ENCODE results near the gene MAML2. TPM values are rescaled to one million over a fixed set of nuclear protein-coding genes. Genes with fewer than 3 reads are reported as not detected.

MAML2 gene
- total RNA-seq, 1 donor from 2014 or later = 4.4 TPM

- DNase-seq (ENCODE audit: low read depth in 2 of 2) = no peak
These were observed 357.7 kb downstream of the MAML2 start for GRCh38 chr11:95985174-95985808.

DNA sequence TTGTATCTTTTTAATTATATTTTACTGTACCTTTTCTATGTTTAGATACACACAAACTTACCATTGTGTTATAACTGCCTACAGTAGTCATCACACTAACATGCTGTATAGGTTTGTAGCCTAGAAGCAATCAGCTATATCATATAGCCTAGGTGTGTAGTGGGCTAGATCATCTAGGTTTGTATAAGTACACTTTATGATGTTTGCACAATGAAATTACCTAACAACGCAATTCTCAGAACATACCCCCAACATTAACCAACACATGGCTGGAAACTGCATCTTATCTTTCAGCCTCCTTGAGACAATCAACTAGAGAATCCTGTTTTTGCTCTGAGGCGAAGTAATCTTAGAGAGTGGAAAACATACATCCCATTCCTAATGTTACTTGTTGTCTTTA lies 358.9 kb downstream of the MAML2 start:
- DNase-seq (ENCODE audit: low read depth in 2 of 2) = no peak

DNA sequence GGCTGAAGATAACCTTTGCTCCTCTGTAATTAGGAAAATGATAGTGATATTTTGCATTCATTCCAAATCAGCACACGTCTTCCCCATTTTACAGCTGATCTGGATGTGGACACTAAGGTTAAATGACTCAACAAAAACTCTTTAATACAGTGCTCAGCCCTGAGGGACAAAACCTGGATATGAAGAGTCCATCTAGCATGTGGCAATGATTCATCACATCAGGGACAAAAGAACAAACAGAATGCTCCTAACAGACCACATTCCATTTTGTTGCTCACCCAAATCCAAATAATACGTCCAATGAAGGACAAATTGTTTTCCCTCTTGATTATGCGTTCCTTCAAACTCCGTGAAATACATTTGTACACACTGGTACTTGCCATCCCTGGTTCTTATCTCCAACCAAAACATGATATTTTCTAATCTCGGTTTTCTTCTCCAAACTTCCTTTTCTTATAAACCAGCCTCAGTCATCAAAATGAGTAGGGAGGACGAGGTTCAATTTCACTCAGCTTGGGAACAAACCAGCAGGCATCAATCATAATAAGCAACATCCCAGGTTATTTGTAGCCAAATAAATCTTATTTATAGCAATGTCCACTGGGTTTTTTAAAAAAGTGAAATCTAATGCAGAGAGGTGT lies 365.3 kb downstream of the MAML2 start:
- DNase-seq (ENCODE audit: low read depth in 2 of 2) = peak; percentile 35 to 87

DNA sequence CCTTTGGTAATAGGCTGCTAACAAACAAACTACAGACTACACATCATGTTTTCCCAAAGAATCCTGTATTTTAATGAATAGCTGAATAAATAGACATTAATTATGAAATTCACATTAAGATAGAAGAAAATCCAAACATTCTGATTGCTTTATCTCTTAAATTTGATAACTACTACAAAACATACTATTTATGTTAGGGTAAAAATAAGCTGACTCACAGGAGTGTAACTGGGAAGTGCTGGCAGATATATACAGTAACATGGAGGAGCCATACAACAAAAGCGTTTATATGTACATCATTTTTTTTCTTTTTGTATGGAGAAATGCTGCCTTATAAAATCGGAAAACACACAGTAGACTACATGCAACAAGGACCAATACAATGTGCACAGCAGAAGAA lies 366.4 kb downstream of the MAML2 start:
- peak in 1 of 2 donors; percentile 7 for DNase-seq (ENCODE audit: low read depth in 2 of 2)

- no peak for DNase-seq (ENCODE audit: low read depth in 2 of 2)
These were observed 367.7 kb downstream of the MAML2 start for GRCh38 chr11:95975343-95975742.

GRCh38 chr11:95972060-95972459 lies 370.9 kb downstream of the MAML2 start:
- DNase-seq (ENCODE audit: low read depth in 2 of 2) = no peak

DNA sequence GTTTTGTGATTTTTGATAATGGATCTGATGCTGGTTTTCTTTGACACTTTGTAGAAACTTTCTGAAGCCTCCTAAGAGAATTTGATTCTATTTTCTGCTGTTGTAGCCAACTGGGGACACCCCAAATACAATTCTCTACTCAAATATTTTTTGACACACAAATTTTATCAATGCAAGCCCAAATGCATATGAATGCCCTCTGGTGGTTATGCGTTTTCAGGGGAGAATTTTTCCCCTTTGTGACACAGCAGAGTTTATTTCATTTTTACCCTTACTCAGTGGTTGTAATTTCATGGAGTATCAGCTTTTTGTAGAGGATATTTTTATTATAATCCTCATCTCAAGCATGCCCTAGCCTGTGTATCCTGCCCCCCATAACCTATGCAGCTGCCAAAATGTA lies 374.4 kb downstream of the MAML2 start:
- peak in 1 of 2 donors; percentile 31 for DNase-seq (ENCODE audit: low read depth in 2 of 2)

GRCh38 chr11:95964281-95964680 lies 378.7 kb downstream of the MAML2 start:
- DNase-seq (ENCODE audit: low read depth in 2 of 2) = no peak

- DNase-seq (ENCODE audit: low read depth in 2 of 2) = no peak
These were observed 381.2 kb downstream of the MAML2 start for GRCh38 chr11:95961758-95962157.

DNA sequence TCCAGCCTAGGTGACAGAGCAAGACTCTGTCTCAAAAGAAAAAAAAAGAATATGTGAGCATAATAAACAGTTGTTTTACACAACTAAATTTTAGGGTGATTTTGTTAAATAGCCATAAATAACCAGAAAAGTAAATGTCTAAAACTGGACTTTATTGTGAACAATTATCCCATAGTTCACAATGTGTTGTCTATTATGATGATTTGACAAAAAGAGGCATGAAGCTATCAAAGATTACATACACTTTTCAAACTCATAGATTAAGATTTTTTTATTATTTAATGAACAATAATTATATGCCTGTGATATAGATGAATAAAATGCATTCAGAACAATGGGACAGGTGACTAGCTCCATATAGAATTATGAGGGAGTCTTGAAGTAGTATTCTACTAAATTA lies 392.1 kb downstream of the MAML2 start:
- no peak for DNase-seq (ENCODE audit: low read depth in 2 of 2)

GRCh38 chr11:95948637-95949036 lies 394.4 kb downstream of the MAML2 start:
- no peak for DNase-seq (ENCODE audit: low read depth in 2 of 2)

- DNase-seq (ENCODE audit: low read depth in 2 of 2) = no peak
These were observed 398.4 kb downstream of the MAML2 start for GRCh38 chr11:95944623-95945022.

- DNase-seq (ENCODE audit: low read depth in 2 of 2) = no peak
These were observed 399.4 kb downstream of the MAML2 start for GRCh38 chr11:95943546-95943945.

GRCh38 chr11:95939091-95939490 lies 403.9 kb downstream of the MAML2 start:
- no peak for DNase-seq (ENCODE audit: low read depth in 2 of 2)

DNA sequence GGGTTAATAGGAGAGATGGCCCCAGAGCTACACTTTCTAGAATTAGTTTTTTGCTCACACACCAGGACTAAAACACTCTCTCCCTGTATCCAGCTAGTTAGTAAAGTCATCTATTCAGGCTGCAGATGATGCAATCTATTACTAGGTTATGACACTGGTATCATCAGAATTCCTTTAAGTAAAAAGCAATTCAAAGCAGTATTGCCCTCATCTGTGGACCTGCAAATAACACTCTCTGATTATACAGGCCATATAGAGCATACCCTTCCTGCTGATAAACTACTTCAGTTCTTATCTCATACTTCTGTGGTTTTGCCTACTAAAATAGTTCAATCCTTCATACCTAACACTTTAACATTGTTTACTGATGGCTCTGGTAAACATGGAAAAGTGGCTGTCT lies 405.6 kb downstream of the MAML2 start:
- no peak for DNase-seq (ENCODE audit: low read depth in 2 of 2)

DNA sequence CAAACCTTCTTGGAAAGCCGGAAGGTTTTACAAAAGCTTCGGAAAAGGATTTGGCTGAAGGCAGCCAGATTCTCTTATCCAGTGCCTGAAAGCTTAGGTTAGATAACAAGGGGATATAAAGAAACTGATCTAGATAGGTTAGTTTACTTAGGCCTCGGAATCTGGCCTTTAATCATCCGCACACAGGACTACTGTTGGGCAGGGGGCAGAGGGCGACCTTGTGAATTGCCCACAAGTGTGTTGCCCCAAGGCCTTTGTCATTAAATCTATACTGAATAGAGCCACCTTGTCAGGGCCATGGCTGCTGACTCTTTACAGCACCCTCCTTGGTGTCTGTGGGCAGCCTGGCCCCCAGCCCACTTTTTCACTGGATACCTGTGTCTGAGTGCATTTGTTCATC lies 409.4 kb downstream of the MAML2 start:
- DNase-seq (ENCODE audit: low read depth in 2 of 2) = no peak

DNA sequence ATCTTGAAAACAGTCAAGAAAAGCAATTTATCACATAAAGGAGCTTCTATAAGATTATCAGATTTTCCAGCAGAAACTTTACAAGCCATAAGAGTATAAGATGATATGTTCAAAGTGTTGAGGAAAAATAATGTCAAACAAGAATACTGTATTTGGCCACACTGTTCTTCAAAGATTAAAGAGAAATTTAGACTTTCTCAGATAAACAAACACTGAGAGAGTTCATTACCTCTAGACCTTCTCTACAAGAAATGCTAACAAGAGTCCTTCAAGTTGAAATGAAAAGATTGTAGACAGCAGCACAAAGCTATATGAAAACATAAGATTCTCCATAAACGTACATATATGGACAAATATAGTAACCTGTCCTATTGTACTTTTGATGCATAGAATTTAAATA lies 411.1 kb downstream of the MAML2 start:
- DNase-seq (ENCODE audit: low read depth in 2 of 2) = no peak

DNA sequence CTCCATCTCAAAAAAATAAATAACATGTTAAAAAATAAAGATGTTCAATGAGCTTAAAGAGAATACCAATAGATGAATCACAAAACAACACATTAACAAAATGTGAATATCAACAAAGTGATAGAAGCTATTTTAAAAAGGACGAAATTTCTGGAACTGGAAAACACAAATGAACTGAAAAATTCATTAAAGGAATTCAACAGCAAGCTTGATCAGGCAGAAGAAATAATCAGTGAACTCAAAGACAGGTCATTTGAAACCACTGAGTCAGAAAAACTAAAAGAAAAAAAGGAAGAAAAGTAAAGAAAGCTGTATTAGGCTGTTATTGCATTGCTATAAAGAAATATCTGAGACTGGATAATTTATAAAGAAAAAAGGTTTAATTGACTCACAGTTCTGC lies 412.0 kb downstream of the MAML2 start:
- DNase-seq (ENCODE audit: low read depth in 2 of 2) = no peak

- DNase-seq (ENCODE audit: low read depth in 2 of 2) = no peak
These were observed 416.3 kb downstream of the MAML2 start for GRCh38 chr11:95926726-95927125.

All from dermis microvascular lymphatic vessel endothelial cell (primary cell).